ENCODE measurements around the gene PLA2G4E. TPM values are rescaled to one million over a fixed set of nuclear protein-coding genes. Genes with fewer than 3 reads are reported as not detected.

PLA2G4E gene
- total RNA-seq, 4 donors from 2014 or later = not detected

- in situ Hi-C loops (cut with MboI; ENCODE audit: low sequenced_read_pairs in 4 of 4) = no loop called here
- intact Hi-C loops (cut with DNase I; ENCODE audit: low total_unique reads) = no loop called here
Observed at GRCh38 chr15:41981371-41982132, 39.3 kb downstream of the PLA2G4E start.

DNA sequence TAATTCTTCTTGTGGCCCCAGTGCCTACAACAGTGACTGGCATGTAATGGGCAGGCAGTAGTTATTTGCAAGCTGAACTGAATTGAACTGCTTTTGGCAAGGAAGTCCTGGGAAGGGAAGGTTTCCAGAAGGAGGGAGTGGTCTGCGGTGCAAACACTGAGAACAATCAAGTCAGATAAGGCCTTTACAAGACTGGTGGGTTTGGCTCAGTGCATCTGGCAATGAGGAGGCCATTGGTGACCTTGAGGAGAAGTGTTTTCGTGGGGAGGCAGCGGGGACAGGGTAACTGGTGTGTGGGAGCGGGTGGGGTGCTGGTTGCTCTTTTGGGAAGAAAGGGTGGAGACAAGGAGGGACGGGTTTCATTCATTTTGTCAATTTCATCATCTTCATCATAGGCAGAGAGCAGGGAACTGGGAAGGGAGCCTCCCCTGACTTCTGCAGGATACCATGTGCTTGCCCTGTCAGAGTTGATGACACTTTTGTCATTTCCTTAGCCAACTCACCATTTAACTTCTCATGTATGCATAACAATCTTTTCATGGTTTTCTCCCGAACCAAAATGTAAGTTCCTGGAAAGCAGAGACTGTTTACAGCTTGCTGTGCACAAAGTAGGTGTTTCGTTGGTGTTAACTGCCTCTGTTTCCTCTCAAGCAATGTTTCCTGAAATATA lies 40.1 kb downstream of the PLA2G4E start:
- in situ Hi-C loops (cut with MboI; ENCODE audit: low sequenced_read_pairs in 4 of 4) (no loop called here), intact Hi-C loops (cut with DNase I; ENCODE audit: low total_unique reads) (no loop called here)
- Histone ChIP-seq H3K36me3 (no peaks in the 10 kb centered on the region), H3K27ac (no peak overlapping the region), H3K4me3 (no peak overlapping the region), H3K4me1 (no peaks in the 10 kb centered on the region), H3K27me3 (no peaks in the 10 kb centered on the region), H3K9me3 (no peaks in the 10 kb centered on the region)
- DNase-seq (no peak), ATAC-seq (peak; percentile 25 to 30)
- TF ChIP-seq POLR2A (IDR thresholded peaks at IDR 0.05) (no peak), CTCF (IDR thresholded peaks at IDR 0.05 in 4 of 5, conservative IDR thresholded peaks at IDR 0.05 in 1 of 5) (no peak)

More at GRCh38 chr15:41981371-41982132, 39.3 kb downstream of the PLA2G4E start:
- no peaks in the 10 kb centered on the region for H3K4me1 ChIP-seq
- H3K27me3 ChIP-seq = no peaks in the 10 kb centered on the region
- H3K27ac ChIP-seq = no peak overlapping the region
- TF ChIP-seq POLR2A (IDR thresholded peaks at IDR 0.05) = no peak
- TF ChIP-seq CTCF (IDR thresholded peaks at IDR 0.05 in 4 of 5, conservative IDR thresholded peaks at IDR 0.05 in 1 of 5) = no peak
- no peaks in the 10 kb centered on the region for H3K9me3 ChIP-seq
- H3K4me3 ChIP-seq = no peak overlapping the region
- DNase-seq = no peak
- no peaks in the 10 kb centered on the region for H3K36me3 ChIP-seq
- no peak for ATAC-seq

GRCh38 chr15:41979493-41980266 lies 41.2 kb downstream of the PLA2G4E start:
- intact Hi-C loops (cut with DNase I; ENCODE audit: low total_unique reads) = no loop called here
- no peaks in the 10 kb centered on the region for H3K9me3 ChIP-seq
- H3K4me3 ChIP-seq = no peak overlapping the region
- H3K27me3 ChIP-seq = no peaks in the 10 kb centered on the region
- in situ Hi-C loops (cut with MboI; ENCODE audit: low sequenced_read_pairs in 4 of 4) = no loop called here
- no peak for ATAC-seq
- H3K36me3 ChIP-seq = no peaks in the 10 kb centered on the region
- DNase-seq = no peak
- no peak overlapping the region for H3K27ac ChIP-seq
- TF ChIP-seq POLR2A (IDR thresholded peaks at IDR 0.05) (no peak), CTCF (IDR thresholded peaks at IDR 0.05 in 4 of 5, conservative IDR thresholded peaks at IDR 0.05 in 1 of 5) (no peak)
- no peaks in the 10 kb centered on the region for H3K4me1 ChIP-seq

DNA sequence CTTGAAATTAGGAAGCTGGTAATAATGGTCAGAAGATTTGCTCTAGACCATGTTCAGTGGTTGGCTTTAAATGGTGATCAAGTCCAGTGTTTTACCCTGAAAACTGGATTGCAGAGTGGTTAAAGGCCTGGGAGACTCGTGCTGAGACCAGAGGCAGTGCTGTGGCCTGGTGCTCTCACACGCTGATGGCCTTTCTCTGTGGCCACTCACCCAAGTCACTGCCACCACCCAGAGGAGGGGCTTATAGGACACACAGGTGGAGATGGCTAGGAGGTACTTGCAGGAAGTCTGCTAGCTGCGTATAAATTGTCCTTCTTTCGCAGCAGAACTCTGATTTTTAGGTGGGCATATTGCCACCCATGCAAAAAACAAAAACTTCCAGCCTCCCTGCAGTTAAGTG lies 42.3 kb downstream of the PLA2G4E start:
- Histone ChIP-seq H3K4me3 (no peak overlapping the region), H3K27ac (no peak overlapping the region), H3K36me3 (no peaks in the 10 kb centered on the region), H3K9me3 (no peaks in the 10 kb centered on the region), H3K27me3 (no peaks in the 10 kb centered on the region), H3K4me1 (no peaks in the 10 kb centered on the region)
- intact Hi-C loops (cut with DNase I; ENCODE audit: low total_unique reads) = no loop called here
- in situ Hi-C loops (cut with MboI; ENCODE audit: low sequenced_read_pairs in 4 of 4) = no loop called here
- DNase-seq (no peak), ATAC-seq (no peak)
- TF ChIP-seq CTCF (IDR thresholded peaks at IDR 0.05 in 4 of 5, conservative IDR thresholded peaks at IDR 0.05 in 1 of 5) (no peak), POLR2A (IDR thresholded peaks at IDR 0.05) (no peak)
